GM18511 (cell line): Measurements from ENCODE around the gene PHLPP1.
"Not testable (repeated sequence)": the region's sequence is repeated elsewhere in the genome, so short reads cannot be mapped to it uniquely, and the experiment has no call there.

ENCODE experiments used
- ATAC-seq: cut with Tn5 transposase; IDR thresholded peaks from one replicate; pipeline ENCODE4 v1.9.1; 2021; ENCODE audit warnings: mild to moderate bottlenecking, moderate library complexity; ENCODE audit not compliant: unreplicated experiment

The PHLPP1 gene

DNA sequence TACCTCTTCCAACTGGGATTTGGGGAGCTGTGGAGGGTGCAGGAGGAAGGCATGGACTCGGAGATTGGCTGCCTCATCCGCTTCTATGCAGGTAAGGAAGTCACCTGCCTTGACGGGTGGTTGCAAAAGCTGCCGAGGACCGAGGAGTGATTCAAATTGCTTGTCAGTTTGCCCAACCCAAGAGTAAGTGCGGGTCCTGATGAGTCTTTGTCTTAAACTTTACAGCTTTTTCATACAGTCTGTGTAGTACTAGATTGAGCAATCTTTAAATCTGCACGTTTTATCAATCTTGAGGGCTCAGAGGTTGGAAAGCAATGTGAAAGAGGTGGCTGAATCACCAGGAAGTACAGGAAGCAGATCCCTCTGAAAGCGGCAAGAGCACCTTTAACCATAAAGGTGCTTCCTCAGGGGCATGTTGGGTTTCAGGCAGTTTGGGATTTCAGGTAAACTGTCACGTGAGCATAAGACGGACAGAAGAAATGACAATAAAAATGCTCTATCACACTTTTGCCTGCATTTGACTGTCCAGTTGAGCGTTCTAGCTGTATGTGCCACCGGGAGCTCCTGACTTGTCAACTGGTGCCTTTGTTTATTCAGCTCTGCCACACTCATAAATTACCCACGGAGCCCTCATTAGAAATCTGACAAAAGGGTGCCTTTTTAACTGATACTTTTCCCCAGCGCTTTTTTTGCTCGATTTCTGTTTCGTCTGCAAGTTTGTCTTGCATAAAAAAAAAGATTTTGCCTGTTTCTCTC is 2.0 kb downstream of the PHLPP1 start:
- ATAC-seq: no peak

DNA sequence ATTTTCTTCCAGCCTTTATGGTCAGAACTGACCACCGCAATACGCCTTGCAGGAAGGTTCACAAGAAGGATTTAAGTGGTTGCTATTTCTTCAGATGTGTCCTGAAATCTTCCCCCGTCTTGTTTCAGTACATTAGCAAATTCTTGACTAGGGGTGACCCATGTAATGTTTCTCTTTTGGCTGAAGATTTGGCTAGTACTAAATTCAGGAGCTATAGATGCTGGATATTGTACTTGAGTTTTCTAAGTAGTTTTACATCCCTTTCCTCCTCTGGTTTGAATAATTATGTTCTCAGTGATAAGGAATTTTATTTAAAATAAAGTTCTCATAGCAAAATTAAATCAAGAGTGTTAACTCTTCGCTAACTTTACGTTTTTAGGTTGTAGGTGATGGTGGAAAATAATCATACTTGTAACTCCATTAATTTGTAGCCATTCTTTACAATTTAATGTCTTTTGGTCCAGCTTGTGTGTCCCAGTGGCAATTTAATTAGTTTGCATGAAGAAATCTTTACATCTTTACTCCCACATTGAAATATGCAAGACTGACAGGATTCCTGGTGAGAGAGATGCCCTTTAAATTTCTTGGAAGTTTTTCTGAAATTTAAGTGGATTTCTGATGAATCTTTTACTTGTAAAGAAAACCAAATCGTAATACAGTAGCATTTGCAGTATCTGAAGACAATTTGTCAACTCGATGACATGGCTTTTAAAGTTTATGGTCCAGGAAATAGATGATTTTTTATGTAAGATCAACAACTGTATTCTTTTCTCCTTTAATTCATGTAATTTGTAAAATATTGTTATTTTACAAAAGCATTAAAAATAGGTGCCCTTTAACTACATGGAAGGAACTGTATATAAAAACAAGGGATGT is 2.8 kb downstream of the PHLPP1 start:
- no peak for ATAC-seq

DNA sequence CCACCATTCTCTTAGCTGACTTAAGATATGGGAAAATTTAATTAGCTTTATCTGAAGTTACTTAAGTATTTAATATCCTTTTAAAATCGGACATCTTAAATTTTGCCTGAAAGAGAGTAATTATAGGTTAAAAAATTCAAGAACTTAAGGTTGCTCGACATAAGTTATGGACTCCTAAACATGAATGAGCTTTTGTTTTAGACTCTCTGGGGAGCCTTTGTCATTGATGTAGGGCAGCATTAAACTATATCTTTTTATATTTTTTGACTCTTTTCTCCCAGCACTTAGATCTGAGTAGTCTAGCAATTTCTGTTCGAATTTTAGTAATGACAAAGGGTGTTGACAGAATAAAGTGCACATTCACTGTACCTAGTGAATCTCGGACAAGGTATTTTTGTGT is 4.7 kb downstream of the PHLPP1 start:
- ATAC-seq: no peak

DNA sequence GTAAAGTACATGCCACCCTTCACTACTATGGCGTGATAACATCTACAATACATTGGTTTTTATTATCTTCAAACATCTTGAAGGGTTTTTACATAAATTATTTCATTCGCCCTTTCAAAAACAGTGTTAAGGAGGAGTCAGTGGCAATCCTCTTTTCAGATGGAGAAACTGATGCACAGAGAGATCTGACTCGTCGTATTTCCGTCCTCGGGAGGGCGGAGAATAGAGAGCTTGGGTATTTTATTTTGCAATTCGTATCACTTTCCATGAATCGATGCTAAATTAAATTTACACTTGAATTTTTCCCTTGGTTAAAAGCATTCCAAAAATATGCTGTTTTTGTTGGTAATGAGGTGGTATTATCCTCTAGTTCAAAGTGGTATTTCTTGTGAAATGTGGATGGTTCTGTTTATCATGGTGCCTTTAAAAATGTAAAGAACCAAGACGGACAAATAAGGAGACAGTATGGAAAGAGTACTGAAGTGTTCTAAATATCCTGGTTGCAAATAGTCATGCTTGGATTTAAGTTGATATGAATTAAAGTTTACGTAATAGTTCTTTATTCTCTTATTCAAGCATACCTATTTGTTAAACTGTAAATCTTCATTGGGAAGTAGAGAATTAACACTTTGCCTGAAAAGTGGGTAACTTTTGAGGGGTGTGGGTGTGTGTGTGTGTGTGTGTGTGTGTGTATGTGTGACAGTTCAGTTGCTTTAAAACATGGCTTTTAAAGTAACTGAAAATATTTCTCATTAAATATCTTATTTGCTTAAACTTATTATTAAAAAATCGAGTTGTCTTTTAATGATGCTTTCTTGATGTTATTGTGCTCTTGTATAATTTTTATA is 5.6 kb downstream of the PHLPP1 start:
- no peak for ATAC-seq

DNA sequence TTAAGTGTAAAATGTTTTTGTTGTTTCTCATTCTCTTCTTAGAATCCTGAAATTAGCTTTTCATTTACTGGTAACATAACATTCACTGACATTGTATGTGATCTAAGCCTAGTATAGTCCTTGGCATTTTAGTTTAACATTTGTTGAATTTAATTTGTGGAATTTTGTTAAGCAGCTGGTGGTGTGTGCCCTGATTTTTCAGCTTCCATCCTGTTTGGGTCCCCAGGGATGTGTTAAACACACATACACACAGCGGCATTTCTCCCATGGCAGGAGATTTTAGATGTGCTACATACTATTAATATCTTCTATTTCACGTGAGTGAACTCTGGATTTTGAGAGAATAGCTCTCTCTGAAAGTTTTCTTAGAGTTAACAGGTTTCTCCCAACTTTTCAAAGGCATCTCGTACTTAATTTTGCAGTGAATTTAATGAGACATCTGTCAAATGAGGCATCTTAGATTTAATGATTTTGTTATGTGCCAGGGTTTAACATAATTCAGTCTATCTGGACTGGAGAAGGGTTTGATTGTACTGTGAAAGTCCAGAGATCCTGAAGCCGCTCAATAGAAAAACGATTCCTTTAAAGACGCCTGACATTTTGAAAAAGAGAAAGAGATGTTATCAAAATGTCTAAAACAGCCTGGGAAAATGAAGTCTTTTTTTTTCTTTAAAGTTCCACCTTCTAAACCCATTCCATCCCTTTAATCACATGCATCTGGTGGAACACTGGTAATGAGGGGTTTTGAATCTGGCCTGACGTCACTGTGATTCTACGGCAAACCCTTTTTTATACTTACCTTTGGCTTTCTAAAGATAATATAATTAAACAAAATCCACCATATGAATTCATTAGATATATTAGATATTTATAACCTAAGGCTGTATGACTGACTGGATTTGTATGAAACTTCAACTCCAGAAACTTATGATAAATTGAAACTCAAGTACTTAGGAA is 6.8 kb downstream of the PHLPP1 start:
- no peak for ATAC-seq

DNA sequence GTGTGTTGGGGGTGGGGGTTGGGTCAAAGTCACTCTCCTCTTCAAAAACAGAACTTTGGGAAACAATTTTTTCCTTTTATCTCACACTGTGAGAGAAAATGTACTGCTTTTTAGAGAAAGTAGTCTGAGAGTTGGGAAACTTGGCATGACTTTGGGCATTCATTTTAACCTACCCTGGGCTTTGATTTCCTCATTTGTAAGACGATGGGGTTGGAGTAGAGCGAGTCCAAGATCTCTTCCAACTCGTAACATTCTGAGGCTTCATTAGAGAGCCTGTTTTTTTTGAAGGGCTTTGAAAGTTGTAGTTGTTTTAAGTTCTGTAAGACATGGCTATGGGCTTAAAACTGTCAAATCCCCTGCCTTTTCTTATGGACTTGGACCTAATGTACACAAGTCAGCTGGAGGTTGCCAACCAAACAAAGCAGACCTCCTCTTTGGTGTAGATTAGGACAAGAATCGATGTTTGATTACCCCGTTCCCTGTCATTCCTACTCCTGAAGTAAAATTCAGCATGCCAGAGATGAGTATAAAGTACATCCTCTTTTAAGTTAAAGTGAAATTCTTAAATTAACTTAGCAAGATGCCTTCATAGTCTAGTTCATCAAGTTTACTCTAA is 8.4 kb downstream of the PHLPP1 start:
- ATAC-seq: no peak

DNA sequence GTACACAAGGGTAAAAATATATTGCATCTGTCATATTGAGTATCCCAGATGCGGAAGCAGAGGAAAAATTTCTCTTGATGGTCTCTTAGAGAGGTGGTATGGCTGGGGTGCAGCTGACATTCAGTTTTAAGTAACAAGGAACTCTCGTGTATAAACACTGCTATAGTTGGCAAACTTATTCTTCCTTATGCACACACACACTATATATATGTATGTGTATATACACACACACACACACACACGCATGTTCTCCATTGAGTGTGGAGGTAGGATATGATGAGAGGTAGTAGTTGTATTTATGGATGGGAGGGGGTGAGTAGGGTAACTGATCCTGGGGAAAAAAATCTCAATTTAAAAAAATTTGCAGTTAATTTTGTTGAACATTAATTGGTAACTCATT is 10.6 kb downstream of the PHLPP1 start:
- ATAC-seq: no peak

DNA sequence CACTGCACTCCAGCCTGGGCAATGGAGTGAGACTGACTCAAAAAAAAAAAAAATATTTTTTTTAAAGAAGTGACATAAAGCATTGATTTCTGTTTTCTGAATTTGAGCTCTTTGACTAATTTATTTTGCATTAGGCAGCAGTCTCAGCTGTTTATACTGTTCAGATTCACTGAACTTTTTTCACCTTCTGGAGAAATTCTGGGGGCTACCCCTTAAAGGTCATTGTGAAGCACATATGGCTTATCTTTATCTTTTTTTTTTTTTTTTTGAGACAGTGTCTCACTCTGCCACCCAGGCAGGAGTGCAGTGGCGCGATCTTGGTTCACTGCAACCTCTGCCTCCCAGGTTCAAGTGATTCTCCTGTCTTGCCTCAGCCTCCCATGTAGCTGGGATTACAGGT is 12.9 kb downstream of the PHLPP1 start:
- ATAC-seq: no peak

DNA sequence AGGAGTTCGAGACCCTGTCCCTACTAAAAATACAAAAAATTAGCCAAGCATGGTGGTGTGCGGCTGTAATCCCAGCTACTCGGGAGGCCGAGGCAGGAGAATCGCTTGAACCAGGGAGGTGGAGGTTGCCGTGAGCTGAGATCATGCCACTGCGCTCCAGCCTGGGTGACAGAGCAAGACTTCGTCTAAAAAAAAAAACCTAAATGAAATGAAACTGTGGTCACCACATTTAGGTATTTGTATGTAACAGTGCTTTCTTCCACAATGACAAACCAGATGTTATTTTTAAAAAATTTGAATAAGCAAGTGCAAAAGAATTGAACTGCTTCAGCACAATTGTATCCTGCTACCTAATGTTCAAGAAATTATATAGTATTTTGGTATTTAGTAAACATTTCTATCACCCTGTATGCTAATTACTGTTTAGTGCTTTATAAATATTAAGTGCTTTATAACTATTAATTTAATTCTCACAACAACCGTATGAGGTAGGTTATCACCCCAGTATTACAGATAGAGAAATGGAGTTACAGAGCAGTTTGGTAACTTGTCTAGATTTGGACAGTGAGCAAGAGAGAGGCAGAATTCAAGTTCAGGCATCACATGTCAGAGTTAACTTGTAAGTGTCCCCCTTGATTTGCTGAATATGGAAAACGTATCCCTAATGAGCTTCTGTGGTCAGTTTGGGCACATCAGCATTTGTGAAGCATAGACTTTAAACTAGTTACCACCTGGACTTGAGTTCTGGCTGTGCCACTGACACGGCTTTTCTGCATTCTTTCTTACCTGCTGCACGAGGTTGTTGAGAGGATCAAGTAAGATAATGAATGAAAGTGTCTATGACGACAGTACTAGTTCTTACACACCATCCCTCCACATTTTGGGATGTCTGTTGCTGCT is 14.4 kb downstream of the PHLPP1 start:
- peak; percentile 94 for ATAC-seq

DNA sequence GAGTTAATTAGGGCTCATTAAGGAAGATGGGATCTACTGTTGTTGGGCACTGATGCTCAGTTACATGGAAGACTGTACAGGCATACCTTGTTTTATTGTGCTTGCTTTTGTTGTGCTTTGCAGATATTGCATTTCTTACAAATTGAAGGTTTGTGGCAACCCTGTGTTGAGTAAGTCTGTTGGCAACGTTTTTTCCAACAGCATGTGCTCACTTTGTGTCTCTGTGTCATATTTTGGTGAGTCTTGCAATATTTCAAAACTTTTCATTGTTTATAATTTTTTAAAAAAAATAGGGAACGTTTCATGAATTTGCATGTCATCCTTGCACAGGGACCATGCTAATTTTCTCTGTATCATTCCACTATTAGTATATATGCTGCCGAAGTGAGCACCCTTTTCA is 15.6 kb downstream of the PHLPP1 start:
- no peak for ATAC-seq

DNA sequence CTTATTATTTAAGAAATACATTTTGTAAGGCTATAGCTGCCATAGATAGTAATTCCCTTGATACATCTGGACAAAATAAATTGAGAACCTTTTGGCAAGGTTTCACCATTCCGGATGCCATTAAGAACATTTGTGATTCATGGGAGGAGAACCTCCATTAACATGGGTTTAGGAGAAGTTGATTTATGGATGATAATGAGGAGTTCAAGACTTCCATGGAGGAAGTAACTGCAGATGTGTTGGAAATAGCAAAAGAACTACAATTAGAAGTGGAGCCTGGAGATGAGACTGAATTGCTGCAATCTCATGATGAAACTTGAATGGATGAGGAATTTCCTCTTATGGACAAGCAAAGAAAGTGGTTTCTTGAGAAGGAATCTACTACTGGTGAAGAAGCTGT is 17.3 kb downstream of the PHLPP1 start:
- ATAC-seq: no peak

DNA sequence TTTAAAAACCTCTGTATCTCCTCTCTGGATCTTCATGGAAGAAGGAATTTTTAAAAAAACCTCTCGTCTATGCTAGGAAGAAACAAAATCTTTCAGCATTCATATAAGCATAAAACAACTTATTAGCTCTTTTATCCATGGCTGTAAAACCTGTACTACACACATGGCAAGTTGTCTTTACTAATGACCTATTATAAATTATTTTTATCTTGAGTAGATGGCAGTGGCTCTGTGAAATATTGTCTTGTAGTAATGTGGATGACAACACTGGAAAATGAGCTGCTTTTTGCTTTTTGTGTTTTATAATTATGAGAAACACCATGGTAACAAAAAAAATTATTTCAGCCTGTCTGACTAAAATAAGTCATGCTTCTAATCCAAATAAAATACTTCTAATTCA is 18.9 kb downstream of the PHLPP1 start:
- ATAC-seq: no peak

DNA sequence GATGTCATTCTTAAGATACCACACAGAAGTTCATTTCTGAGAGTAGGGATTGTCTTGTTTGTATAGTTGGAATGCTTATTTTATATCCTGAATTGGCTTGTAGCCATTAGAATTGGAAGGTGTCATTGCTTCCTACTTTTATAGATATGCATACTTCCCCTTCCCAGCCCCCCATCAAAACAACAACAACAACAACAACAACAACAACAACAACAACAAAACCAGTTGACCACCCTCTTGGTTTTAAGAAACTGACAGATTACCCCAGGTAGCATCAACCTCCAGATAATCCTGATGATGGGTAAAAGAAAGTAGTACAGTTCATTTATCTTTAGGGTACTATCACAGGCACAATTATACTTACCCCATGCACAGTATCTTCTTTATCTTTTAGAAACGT is 20.0 kb downstream of the PHLPP1 start:
- ATAC-seq: no peak

DNA sequence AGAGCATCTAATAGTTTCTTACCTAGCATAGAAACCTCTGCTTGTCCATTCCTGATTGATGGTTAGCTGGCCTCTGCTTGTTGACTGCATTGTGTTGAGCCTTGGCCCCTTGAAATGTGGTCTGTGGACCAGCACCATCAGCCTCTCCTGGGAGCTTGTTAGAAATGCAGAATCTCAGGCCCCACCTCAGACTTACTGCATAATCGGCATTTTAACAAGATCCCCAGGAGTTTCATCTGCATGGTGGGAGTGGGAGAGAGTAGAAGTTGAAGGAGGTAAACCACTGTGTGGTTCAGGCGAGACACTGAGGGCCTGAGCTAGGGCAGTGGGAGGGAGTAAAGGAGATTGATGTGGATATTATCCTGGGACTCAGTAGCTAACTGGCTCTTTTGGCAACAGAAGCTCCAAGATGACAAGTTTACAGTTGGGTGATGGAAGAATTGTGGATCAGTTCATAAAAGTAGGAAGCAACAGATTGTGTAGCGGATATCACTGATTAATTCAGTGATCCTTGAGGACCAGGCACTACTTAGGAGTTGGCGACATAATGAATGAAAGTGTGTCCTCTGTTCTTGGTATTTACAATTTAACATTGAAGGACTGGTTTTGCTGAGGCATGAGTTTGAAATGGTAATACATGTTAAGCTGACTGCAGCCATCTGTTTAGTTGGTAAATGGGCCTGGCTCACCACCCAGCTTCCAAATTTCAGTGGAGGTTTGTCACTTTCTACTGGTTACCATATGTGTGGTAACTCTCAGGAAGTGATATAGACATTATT is 20.9 kb downstream of the PHLPP1 start:
- no peak for ATAC-seq

DNA sequence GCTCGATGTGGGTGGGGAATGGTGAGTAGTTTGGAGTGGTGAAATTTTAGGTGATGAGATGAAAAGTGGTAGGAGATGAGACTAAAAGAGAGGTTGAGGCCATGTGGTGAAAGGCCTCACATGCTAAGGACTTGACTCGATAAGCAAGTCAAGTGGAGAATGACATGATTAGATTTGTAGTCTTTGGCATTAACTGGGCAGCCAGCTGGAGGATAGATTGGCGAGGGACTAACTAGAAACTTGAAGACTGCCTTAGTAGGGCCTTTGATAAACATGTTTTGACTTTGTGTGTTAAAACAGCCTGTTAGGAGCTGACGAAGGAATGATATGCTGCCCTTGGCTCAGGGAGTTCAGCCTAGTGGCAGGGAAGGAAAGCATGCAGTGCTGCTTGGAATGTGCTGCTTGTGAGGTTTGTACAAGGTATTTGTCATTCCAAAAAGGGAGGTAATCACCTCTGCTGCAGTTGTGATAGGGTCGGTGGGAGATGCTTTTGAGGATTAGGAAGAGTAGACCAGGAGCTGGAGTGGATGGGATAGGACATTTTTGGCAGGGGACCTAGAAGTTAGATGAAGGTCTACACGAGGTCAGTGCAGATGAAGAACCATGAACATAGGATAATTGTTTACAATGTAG is 22.0 kb downstream of the PHLPP1 start:
- ATAC-seq: no peak

DNA sequence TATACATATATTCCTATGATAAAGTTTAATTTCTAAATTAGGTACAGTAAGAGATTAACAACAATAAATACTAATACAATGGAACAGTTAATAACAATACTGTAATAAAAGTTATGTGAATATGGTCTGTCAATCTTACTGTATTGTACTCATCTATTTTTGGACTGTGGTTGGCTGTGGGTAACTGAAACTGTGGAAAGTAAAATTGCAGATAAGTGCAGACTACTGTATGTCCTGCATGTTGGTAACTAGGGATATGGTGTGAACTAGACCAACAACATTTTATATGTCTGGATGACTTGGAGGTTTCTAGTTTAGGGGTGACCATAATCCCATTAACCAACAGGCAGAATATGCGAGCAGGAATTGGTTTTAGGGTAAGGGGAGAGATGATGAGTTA is 23.3 kb downstream of the PHLPP1 start:
- ATAC-seq: no peak

DNA sequence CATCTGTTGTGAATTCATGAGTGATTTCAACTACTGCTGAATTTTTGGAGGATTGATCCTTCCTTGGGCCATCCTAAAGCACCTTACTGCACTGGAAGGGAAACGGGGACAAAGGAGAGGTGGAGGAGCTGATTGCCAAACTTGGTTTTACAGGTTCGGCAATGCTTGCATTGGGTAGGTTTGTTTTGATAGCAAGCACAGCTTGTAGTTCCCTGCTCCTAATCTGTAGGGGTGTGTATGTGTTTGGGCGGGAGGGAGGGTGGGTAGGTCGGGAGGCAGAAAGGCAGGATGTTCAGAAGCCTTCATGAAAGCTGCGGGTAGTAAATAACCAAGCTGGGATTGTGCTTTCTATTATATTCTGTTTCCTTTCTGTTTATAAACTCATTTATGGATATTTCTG is 24.6 kb downstream of the PHLPP1 start:
- no peak for ATAC-seq

DNA sequence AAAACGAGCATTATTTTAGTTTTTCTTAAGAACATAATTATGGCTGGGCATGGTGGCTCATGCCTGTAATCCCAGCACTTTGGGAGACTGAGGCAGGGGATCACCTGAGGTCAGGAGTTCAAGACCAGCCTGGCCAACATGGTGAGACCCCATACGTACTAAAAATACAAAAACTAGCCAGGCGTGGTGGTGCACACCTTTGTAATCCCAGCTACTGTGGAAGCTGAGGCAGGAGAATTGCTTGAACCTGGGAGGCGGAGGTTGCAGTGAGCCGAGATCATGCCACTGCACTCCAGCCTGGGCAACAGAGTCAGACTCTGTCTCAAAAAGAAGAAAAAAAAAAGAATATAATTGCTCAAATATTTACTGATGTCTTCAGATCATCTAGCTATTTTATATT is 25.3 kb downstream of the PHLPP1 start:
- ATAC-seq: not testable (repeated sequence)
